ENCODE data around the gene NNT. TPM values are rescaled to one million over a fixed set of nuclear protein-coding genes. Genes with fewer than 3 reads are reported as not detected.

NNT gene
- total and polyA plus RNA-seq, 2 of the 13 experiments (the other 11 are each of a cell fraction or from before 2014, with no cell fraction given): 21.1 to 58.0 TPM

- TF ChIP-seq ZNF670 (CRISPR knock-in tag; IDR thresholded peaks at IDR 0.05; ENCODE audit: borderline replicate concordance) (no peak), CCAR2 (optimal IDR thresholded peaks at IDR 0.05; ENCODE audit: low read depth, low read length) (no peak), FOXJ3 (CRISPR knock-in tag; IDR thresholded peaks at IDR 0.05; ENCODE audit: borderline replicate concordance) (no peak), SNAPC2 (CRISPR knock-in tag; IDR thresholded peaks at IDR 0.05) (no peak), ZNF317 (CRISPR knock-in tag; IDR thresholded peaks at IDR 0.05) (0 out of 2 replicates have a peak, but pooled peaks have one; percentile 31), ZNF616 (CRISPR knock-in tag; IDR thresholded peaks at IDR 0.05; ENCODE audit: low read depth) (no peak), STAG1 (CRISPR knock-in tag; IDR thresholded peaks at IDR 0.05) (peak; percentile 19), GRHL1 (CRISPR knock-in tag; conservative IDR thresholded peaks at IDR 0.05) (no peak), ZNF773 (CRISPR knock-in tag; IDR thresholded peaks at IDR 0.05; ENCODE audit: borderline replicate concordance) (no peak)
- ChIA-PET CTCF (ENCODE audit: low intra/inter-chr PET ratio, low total read pairs) (no interaction called here), POLR2A (interaction anchor here (0.6 kb wide), 1 partner anchor 11 kb away, joined by 3 read pairs; no protein-coding TSS in a partner anchor)
- H3K4me1 ChIP-seq (ENCODE audit: insufficient read depth, low read length): peaks cover 22% of the 10 kb centered on the region
- no peak overlapping the region for H2AFZ ChIP-seq (ENCODE audit: low read length)
- no peak overlapping the region for H3K27ac ChIP-seq (ENCODE audit: extremely low read length, insufficient read depth, low read length)
- FAIRE-seq: no peak
- H3K4me3 ChIP-seq (replicated peaks in 1 of 3; ENCODE audit: insufficient read depth in 1 of 3, low read depth in 2 of 3, low read length in 3 of 3): no peak overlapping the region
- in situ Hi-C loops (cut with HindIII; ENCODE audit: extremely low pct_ligation_motif_present, low pct_unique_long_range_greater_than_20kb): no loop called here
- intact Hi-C loops (cut with micrococcal nuclease; ENCODE audit: unreplicated experiment): no loop called here
- H3K9me3 ChIP-seq (ENCODE audit: low read length): no peaks in the 10 kb centered on the region
- H3K27me3 ChIP-seq (ENCODE audit: control insufficient read depth in 1 of 2, insufficient read depth in 2 of 2, low read length in 2 of 2): no peaks in the 10 kb centered on the region
- H4K20me1 ChIP-seq (ENCODE audit: insufficient read depth, low read length): no peaks in the 10 kb centered on the region
- WGBS (ENCODE audit: low lambda C conversion rate): 90% methylated on average over 1 of the region's 1 CpG
- peaks cover 3% of the 10 kb centered on the region for H3K79me2 ChIP-seq (ENCODE audit: insufficient read depth, low read length)
- DNase-seq (ENCODE audit: low spot score): no peak
- ATAC-seq: peak; percentile 81
- H3K36me3 ChIP-seq (replicated peaks in 1 of 2; ENCODE audit: control insufficient read depth in 1 of 2, insufficient read depth in 2 of 2, low read length in 2 of 2): peaks cover 3 to 29% of the 10 kb centered on the region in 2 experiments; a peak in 3 of 5 replicates
- no peak overlapping the region for H3K9ac ChIP-seq (ENCODE audit: insufficient read depth, low read depth, low read length)
- BruUV-seq (replicated peaks): no TSS peak
- no peak overlapping the region for H3K4me2 ChIP-seq (ENCODE audit: low read depth, low read length)
Measured at GRCh38 chr5:43609752-43610151, 6.8 kb downstream of the NNT start.

Measured in HepG2 (cell line).